CD4-positive, alpha-beta T cell treated with Interleukin-17A for 1 hour (primary cell): ENCODE measurements around the gene ITGBL1.

Experiments used
- DNase-seq: peaks from one replicate; pipeline ENCODE4 v3.0.0-alpha.2; 2020

Gene ITGBL1

GRCh38 chr13:101452519-101453485 lies at the start of gene ITGBL1:
Gene ITGBL1, plus strand, starts transcription at chr13:101452675. Its CDS starts 159 bp downstream, at chr13:101452834.
- DNase-seq: no peak

GRCh38 chr13:101406791-101407190 lies 45.7 kb upstream of the ITGBL1 start:
- DNase-seq: no peak

- no peak for DNase-seq
These were observed 44.3 kb upstream of the ITGBL1 start for GRCh38 chr13:101408154-101408553.

GRCh38 chr13:101408992-101409656 lies 43.4 kb upstream of the ITGBL1 start:
- no peak for DNase-seq

GRCh38 chr13:101412076-101412475 lies 40.4 kb upstream of the ITGBL1 start:
- no peak for DNase-seq

GRCh38 chr13:101415358-101416174 lies 36.9 kb upstream of the ITGBL1 start:
- DNase-seq: no peak

GRCh38 chr13:101416181-101417042 lies 36.1 kb upstream of the ITGBL1 start, which contains the start of gene NALCN:
Gene NALCN, minus strand, starts transcription at chr13:101416508. Its CDS starts 17,382 bp downstream, at chr13:101399126.
- DNase-seq: no peak

GRCh38 chr13:101417043-101417406 lies 35.5 kb upstream of the ITGBL1 start:
- no peak for DNase-seq

GRCh38 chr13:101417501-101417900 lies 35.0 kb upstream of the ITGBL1 start:
- no peak for DNase-seq

- no peak for DNase-seq
These were observed 28.6 kb upstream of the ITGBL1 start for GRCh38 chr13:101423872-101424271.

GRCh38 chr13:101424381-101425155 lies 27.9 kb upstream of the ITGBL1 start:
- no peak for DNase-seq

- DNase-seq: no peak
These were observed 27.4 kb upstream of the ITGBL1 start for GRCh38 chr13:101425156-101425471.

GRCh38 chr13:101425623-101426022 lies 26.9 kb upstream of the ITGBL1 start:
- DNase-seq: no peak

GRCh38 chr13:101429733-101430132 lies 22.7 kb upstream of the ITGBL1 start:
- DNase-seq: no peak

GRCh38 chr13:101433895-101434294 lies 18.6 kb upstream of the ITGBL1 start:
- DNase-seq: no peak

- DNase-seq: no peak
These were observed 18.0 kb upstream of the ITGBL1 start for GRCh38 chr13:101434486-101434885.

GRCh38 chr13:101447852-101448251 lies 4.6 kb upstream of the ITGBL1 start:
- DNase-seq: no peak

- DNase-seq: no peak
These were observed 2.4 kb upstream of the ITGBL1 start for GRCh38 chr13:101449790-101450748.

- DNase-seq: no peak
These were observed 1.7 kb upstream of the ITGBL1 start for GRCh38 chr13:101450749-101451130.

GRCh38 chr13:101451641-101452040 lies 834 bp upstream of the ITGBL1 start:
- no peak for DNase-seq
